Measurements from ENCODE around the gene MYOCOS. TPM values are rescaled to one million over a fixed set of nuclear protein-coding genes. Genes with fewer than 3 reads are reported as not detected.

MYOCOS gene
- total RNA-seq, 2 donors from 2014 or later, result not detected

DNA sequence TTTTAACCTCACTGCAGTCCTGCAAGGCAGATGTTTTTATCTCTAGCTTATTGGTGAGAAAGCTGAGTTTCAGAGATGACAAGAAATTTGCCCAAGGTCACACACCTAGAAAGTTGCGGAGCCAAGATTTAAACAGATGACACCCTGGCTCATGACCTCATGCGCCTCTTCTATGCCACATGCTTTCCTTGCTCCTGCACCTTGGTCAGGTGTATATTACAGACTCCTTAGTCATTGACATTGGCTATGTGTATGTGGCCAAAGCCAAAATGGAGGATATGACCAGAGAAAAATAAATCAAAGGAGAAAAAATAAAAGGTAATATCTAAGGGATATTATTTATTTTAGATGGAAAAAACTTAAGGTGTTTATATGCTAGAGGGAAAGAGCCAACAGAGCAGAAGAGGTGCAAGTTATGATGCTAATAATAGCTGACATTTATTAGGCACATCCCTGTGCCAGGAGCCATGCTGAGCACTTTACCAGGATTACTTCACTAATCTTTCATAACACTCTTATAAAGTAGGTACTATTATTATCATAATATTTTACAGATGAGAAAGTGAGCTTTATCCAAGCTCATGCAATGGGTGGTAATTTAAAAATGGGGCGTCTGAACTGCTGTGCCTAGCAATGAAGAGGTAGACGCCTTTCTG lies 44.2 kb downstream of the MYOCOS start:
- H3K9me3 ChIP-seq, result no peaks in the 10 kb centered on the region
- H3K4me3 ChIP-seq, result no peak overlapping the region
- peaks cover 0 to 22% of the 10 kb centered on the region in 2 donors for H3K4me1 ChIP-seq
- H3K27ac ChIP-seq, result peak overlapping the region in 1 of 2 donors; percentile 42
- TF ChIP-seq, protein P1, sequence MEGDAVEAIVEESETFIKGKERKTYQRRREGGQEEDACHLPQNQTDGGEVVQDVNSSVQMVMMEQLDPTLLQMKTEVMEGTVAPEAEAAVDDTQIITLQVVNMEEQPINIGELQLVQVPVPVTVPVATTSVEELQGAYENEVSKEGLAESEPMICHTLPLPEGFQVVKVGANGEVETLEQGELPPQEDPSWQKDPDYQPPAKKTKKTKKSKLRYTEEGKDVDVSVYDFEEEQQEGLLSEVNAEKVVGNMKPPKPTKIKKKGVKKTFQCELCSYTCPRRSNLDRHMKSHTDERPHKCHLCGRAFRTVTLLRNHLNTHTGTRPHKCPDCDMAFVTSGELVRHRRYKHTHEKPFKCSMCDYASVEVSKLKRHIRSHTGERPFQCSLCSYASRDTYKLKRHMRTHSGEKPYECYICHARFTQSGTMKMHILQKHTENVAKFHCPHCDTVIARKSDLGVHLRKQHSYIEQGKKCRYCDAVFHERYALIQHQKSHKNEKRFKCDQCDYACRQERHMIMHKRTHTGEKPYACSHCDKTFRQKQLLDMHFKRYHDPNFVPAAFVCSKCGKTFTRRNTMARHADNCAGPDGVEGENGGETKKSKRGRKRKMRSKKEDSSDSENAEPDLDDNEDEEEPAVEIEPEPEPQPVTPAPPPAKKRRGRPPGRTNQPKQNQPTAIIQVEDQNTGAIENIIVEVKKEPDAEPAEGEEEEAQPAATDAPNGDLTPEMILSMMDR (IDR thresholded peaks at IDR 0.05), result no peak
- no peak for DNase-seq (ENCODE audit: low spot score)
- H3K36me3 ChIP-seq, result no peaks in the 10 kb centered on the region
- no peaks in the 10 kb centered on the region for H3K27me3 ChIP-seq

DNA sequence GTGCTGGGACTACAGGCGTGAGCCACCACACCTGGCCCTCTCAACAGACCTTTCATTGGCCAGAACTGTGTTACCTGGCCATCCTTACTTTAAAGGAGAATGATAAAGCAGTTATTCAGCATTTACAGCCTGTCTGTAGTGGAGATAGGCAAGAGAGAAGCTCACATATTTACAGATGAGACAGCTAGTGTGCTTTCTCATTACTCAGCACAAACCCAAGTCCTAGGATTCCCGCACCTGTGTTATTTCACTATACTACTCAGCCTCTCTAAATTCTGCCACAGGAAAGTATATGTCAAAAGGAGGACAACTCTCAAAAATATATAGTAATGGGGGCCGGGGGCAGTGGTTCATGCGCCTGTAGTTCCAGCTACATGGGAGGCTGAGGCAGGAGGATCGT lies 46.3 kb downstream of the MYOCOS start:
- DNase-seq (ENCODE audit: low spot score), result no peak
- Histone ChIP-seq H3K27me3 (no peaks in the 10 kb centered on the region), H3K9me3 (no peaks in the 10 kb centered on the region), H3K36me3 (no peaks in the 10 kb centered on the region), H3K4me3 (no peak overlapping the region), H3K4me1 (peaks cover 0 to 21% of the 10 kb centered on the region in 2 donors), H3K27ac (no peak overlapping the region)
- TF ChIP-seq, protein P1 (IDR thresholded peaks at IDR 0.05), result no peak

DNA sequence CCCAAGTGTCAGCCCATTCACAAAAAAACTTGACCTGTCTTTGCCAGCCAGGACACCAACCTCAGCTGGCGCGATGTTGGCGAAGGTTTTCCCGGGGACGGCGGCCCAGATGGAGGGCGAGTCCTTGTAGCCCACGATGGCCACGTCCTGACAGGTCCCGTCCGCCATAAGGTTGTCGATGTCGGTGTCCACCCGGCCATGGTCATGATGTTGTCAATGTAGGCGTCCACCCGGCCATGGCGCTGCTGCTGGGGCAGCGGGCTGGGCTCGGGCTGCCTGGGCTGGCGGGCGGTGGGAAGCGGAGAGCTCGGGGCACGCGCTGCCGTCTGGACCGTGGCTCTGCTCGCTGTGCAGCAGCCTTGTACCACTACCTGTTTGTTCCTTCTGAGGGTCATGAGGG lies 48.7 kb downstream of the MYOCOS start:
- Histone ChIP-seq H3K27ac (no peak overlapping the region), H3K4me1 (peaks cover 0 to 9% of the 10 kb centered on the region in 2 donors), H3K4me3 (no peak overlapping the region), H3K36me3 (no peaks in the 10 kb centered on the region), H3K9me3 (no peaks in the 10 kb centered on the region), H3K27me3 (no peaks in the 10 kb centered on the region)
- DNase-seq (ENCODE audit: low spot score), result no peak
- TF ChIP-seq, protein P1 (IDR thresholded peaks at IDR 0.05), result no peak

DNA sequence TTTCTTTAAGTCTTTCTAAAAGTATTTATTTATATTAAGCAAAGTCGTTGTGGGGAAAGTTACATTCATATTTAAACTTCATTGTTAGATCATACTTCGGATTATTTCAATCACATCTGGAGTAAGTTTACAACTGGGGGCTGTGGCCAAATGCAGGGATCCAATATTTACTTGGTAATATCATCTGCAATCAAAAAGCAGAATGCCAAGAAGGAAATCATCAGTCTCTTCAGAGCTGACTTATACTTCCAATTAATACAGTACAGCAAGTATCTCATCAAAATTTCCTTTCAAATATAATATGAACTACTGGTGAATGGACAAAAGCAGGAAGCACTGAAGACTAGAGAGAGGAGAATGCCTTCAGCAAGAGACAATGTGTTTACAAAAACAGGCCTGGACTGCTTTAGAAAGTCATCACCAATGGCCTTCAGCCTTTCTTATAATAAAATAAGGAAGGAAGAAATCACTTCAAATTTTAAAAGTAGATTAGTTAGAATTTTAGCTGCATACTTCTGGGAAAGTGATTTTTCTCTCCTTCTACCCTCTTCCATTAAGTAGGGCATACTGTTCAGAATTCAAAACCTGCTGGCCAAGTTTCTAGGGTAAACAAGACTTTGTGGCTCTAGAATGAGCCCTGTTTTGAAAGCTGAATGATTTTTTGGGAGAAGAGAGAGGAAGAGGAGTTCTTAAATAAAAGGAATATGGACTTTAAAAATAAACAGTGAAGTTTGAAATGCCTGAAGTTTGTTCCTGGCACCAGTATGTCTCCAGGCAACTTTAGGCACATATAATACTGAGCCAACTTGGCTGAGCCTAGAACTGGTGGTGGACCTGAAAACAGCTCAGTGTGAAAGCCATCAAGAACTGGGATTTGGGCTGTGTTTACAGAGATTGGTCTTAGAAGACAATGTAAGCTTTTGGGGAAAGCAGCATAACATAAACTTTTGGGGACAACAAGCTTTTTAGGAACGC lies 52.7 kb downstream of the MYOCOS start:
- Histone ChIP-seq H3K4me1 (peaks cover 0 to 4% of the 10 kb centered on the region in 2 donors), H3K27ac (peak overlapping the region in 1 of 2 donors; percentile 13), H3K36me3 (no peaks in the 10 kb centered on the region), H3K27me3 (no peaks in the 10 kb centered on the region), H3K4me3 (no peak overlapping the region), H3K9me3 (no peaks in the 10 kb centered on the region)
- no peak for DNase-seq (ENCODE audit: low spot score)
- TF ChIP-seq, protein P1 (IDR thresholded peaks at IDR 0.05), result no peak

Other genes with a start within 250 kb of the MYOCOS start
- 10 to 100 TPM; 45.2 to 49.4 TPM for gene PRRC2C, start 136.7 kb upstream of the MYOCOS start, total RNA-seq
- gene MYOC, start 30.4 kb downstream of the MYOCOS start, total RNA-seq, result 1 to 10 TPM; 2.8 to 4.4 TPM
- 1 to 10 TPM; 4.9 to 5.9 TPM for gene VAMP4, start 119.8 kb downstream of the MYOCOS start, total RNA-seq
- gene METTL13, start 159.4 kb downstream of the MYOCOS start, total RNA-seq, result 10 to 100 TPM; 14.8 to 15.0 TPM
- 1 to 10 TPM; 1.0 to 1.6 TPM for gene DNM3, start 219.3 kb downstream of the MYOCOS start, total RNA-seq

Data from right atrium auricular region (tissue), 2 donors.